Panc1 (cell line): ENCODE data around the gene CIAO2B.

ENCODE experiments used
- POLR2AphosphoS5 ChIP-seq: IDR thresholded peaks from 2 replicates; pipeline ENCODE4 v1.6.1; 2012; ENCODE audit warnings: mild to moderate bottlenecking, low read depth, low read length, moderate library complexity
- SIN3A ChIP-seq: IDR thresholded peaks from 2 replicates; pipeline ENCODE4 v1.6.1; 2012; ENCODE audit warnings: low read depth, mild to moderate bottlenecking, low read length, moderate library complexity, borderline replicate concordance; ENCODE audit not compliant: insufficient read depth
- TCF7L2 ChIP-seq: IDR thresholded peaks from 2 replicates; pipeline ENCODE4 v1.6.1; 2011; ENCODE audit warnings: mild to moderate bottlenecking, low read depth, low read length, inconsistent platforms
- TF ChIP-seq, protein P1 (sequence below): fragments of 450-650 bp; IDR thresholded peaks from 2 replicates; pipeline ENCODE4 v1.5.1; 2017; ENCODE audit warnings: mild to moderate bottlenecking

DNA sequence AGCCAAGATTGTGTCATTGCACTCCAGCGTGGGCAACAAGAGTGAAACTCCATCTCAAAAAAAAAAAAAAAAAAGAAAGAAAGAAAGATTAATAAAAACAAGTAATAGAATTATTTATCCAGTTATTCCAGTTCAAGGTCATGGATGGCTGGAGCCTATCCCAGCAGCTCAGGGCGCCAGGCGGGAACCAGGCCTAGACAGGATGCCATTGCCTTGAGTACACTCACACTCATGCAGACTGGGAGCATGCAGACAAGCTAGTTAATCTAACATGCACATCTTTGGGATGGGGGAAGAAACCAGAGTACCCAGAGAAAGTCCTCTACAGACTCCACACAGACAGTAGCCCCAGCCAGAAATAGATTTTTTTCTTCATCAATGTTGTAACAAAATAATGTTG, 36.0 kb downstream of the CIAO2B start:
- TF ChIP-seq, protein P1, sequence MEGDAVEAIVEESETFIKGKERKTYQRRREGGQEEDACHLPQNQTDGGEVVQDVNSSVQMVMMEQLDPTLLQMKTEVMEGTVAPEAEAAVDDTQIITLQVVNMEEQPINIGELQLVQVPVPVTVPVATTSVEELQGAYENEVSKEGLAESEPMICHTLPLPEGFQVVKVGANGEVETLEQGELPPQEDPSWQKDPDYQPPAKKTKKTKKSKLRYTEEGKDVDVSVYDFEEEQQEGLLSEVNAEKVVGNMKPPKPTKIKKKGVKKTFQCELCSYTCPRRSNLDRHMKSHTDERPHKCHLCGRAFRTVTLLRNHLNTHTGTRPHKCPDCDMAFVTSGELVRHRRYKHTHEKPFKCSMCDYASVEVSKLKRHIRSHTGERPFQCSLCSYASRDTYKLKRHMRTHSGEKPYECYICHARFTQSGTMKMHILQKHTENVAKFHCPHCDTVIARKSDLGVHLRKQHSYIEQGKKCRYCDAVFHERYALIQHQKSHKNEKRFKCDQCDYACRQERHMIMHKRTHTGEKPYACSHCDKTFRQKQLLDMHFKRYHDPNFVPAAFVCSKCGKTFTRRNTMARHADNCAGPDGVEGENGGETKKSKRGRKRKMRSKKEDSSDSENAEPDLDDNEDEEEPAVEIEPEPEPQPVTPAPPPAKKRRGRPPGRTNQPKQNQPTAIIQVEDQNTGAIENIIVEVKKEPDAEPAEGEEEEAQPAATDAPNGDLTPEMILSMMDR, result no peak
- TF ChIP-seq SIN3A (no peak), TCF7L2 (no peak), POLR2AphosphoS5 (no peak)
